ENCODE measurements around the gene TMEM170B.
A peak's percentile ranks its signal among the peaks of the same experiment; 100 is the strongest.

Gene TMEM170B, protein sequence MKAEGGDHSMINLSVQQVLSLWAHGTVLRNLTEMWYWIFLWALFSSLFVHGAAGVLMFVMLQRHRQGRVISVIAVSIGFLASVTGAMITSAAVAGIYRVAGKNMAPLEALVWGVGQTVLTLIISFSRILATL

DNA sequence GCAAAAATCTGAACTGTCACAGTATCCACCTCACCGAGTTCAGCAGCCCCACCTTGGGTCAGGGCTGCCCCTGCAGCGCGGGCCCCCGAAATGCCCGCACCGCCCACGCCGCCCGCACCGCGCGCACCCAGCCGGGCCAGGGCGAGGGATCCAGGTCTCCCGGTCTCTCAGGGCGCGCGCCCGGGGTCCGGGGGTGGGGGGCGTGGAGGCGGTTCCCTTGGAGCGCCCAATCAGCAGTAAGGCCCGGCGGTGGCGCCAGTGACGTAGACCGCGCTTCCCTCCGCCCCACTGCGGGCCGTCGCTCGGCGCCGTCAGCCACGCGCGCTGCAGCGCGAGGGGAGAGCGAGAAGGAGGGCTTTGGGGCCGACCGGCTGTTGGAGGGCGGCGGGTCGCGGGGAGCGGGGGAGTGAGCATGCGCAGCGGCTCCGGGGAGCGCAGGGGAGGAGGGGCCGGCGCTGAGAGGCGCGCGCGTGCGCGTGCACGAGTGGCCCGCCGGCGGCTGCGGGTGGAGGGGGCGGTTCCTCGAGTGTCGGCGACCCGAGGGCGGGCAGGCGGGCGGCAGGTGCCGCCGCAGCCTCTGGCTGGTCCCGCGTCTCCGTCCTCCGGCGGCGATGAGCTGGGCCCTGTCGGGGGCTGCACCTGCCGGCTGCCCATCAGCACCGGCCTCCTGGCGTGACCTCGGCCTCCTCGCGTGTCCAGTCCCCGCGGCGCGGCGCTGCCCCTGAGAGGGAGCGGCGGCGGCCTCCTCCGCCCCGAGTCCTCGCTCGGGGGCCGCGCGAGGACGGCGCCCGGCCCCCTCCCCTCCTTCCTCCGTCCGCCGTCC, at the start of gene TMEM170B:
TSS of gene TMEM170B (plus strand) at position 521 of the 823 bp plus-strand sequence. CDS start 529 bp downstream, outside the sequence.
- DNase-seq: peak; percentile 78

DNA sequence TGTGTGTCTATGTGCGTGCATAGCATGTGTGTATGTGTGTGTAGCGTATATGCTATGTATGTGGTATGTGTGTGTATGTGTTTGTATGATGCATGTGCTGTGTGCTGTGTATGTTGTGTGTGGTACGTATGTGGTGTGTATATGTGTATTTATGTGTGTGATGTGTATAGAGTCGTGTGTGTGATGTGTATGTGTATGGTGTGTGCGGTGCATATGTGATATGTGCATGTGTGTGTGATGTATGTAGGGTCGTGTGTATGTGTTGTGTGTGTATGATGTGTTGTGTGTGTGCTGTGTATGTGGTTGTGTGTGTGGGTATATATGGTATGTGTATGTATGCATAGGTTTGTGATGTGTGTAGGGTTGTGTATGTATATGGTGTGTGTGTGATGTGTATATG, 46.6 kb upstream of the TMEM170B start:
- no peak for DNase-seq

DNA sequence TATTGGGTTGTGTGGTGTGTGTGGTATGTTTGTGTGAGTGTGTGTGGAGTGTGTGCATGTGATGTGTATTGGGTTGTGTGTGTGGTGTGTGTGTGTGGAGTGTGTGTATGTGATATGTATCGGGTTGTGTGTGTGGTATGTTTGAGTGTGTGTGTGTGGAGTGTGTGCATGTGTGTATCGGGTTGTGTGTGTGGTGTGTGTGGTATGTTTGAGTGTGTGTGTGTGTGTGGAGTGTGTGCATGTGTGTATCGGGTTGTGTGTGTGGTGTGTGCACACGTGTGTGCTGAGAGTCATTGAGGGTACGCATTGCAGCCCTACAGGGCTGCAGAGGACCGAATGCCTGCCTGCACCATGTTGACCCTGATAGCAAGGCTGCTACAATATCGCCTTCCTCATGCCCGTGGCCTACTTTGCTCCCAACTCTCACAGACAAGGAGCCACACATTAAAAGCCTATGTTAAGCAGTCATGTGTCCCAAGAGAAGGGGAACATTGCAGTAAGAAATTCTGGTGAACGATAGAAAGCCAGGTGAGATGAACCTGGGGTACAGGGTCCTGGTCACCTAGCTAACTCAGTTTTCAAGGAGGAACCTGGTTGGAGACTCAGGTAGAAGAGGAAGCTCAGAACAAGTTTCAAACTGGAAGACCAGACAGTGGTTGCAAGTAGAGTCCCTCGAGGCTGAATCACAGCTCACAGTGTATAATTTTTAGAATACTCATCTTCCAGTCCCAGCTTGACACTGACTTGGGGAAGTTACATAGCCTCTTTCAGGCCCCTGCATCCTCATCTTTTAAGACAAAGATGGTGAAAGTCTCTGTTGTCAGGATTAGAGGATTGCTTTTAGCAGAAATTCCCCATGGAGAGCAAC, 45.7 kb upstream of the TMEM170B start:
- DNase-seq: no peak

DNA sequence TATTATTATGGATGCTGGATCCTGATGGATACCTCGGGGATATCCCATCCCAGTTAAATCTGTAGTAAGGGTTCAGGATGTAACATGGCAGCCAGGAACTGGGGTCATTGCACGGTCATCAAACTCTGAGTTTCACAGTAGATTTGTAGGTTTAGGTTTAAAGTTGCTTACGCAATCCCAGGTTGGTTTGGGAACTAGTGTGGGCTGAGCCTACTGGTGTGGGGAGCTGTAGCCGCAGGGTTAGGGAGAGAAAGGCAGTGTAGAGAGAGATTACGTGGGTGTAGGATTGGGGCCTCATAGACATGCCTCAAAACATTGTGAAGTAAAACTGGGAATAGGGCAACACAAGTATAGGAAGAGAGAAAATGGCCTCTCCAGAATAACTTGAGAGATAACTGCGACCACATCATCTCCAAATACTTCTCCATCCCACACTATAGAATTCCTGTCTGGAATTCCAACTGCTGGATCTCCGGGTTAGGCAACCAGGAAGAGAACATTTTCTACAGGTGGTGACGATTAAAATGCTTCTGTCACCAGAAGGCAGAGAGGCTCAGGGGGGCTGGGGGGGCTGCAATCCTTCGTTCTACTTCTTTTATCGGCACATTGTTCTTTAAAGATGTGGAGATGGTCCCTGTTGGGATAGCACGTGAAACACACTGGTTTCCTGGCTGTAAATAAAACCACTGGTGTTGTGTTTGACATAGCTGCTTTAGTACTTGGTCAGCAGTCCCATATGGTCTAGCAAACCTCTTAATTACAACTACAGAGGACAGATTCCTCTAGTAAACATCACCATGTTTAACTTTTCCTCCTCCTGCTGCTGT, 44.9 kb upstream of the TMEM170B start:
- DNase-seq: no peak

DNA sequence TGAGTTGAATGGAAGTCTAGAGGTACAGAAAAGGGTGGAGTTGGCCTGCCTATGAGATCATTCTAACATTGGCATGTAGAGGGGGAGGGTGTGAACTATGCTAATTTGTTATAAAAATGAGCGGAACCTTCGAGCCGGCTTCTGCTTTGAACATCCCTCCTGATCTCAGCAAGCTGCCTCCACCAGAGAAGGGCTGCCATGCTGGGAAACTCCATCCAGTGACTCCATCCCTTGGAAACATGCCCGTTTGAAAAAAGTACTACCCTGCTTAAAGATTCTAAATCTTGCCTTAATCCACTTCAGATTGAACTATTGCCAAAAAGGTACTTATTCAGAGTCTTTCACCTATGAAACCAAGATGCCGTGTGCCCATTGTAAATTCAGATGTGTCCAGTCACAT, 43.6 kb upstream of the TMEM170B start:
- no peak for DNase-seq

DNA sequence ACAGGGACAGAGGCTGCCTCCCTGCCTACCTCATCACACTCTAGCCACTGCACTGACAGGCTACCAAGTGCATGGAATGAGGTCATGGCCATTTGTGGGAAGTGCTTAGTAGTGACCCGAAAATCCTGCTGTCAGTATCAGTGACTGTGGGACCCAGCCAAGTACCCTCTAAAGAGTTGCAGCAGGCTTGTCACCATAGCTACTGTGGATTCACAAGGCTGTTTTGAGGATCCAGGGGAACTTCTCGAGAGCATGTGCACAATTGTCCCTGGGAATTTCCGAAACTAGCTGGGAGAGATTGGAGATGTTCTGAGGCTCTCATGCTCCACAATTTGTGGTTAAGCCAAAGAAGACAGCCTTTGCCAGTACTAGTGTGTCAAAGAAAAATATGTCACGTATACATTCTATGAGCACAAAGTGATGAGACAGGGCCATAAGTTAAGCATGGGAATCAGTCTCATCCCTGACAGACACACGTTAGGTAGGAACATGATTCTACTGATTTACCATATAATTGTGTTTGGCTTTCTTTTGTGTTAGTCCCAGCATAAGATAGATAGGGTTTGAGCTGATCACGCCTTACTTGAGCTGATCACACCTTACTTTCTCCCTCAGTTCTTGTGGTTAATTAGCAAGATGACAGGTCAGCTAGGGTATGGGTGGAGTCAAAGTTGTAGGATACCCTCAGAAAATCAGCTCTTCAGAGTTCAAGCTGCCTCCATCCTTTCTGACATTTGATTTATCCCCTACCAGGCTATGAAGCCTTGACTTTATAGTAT, 42.6 kb upstream of the TMEM170B start:
- no peak for DNase-seq

DNA sequence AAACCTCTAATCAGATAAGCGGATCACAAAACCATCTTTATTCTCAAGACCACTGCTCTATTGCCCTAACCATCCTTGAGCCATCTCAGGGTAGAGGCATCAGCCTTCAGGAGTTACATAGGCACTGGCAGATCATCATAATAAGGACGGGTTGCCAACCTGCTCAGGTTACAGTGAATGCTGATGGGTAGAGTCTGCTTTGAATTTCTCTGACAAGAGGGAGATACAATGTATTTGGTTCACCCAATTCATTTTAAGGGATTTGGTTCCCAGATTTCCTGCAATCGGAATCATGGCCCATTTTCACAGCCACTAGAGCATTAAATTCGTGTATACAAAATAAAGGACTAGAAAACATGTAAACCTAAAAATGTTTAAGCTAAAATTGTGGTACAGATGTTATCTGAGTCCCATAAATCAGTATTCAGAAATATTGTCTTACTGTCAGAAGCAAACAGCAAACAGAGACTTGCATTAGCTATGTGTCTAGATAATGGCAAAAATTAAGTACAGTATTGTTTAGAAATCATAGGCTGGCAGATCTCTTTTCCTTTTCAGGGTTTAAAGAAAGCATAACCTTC, 41.9 kb upstream of the TMEM170B start:
- no peak for DNase-seq

DNA sequence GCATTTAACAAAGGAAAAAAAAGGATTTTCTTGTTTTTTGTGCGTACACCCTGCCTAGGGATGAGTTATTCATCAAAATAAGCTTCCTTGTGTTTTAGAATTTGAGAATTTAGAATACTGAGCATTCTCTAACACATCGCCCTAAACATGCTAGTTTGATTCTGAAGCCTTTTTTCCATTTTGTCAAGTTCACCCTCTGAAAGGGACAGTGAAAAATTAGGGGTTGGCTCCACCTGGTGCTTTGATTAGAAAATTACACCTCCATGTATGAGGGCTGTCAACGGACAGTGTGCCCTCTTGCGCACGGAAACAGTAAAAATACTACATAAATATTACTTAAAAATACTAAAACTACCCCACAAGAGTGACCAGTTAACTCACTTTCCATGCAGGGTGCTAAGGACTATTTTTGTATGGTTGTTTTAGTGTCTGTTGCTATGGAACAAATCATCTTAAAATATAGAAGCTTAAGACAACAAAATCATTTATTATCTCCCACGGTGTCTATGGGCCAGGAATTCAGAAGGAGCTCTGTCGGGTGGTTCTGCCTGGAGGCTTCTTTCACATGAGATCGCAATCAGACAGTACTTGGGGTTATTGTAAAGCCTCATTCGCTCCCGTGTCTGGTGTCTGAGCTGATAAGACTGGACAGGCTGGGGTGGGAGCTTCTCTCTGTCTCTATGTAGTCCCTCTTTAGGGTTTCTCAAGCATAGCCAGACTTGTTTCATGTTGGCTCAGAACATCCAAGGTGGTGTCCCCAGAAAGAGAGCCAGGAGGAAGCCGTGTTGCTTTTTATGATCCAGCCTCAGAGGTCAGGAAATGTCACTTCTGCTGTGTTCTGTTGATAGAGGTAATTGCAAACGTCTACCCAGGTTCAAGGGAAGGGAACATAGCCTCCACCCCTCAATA, 41.1 kb upstream of the TMEM170B start:
- DNase-seq: peak; percentile 29

DNA sequence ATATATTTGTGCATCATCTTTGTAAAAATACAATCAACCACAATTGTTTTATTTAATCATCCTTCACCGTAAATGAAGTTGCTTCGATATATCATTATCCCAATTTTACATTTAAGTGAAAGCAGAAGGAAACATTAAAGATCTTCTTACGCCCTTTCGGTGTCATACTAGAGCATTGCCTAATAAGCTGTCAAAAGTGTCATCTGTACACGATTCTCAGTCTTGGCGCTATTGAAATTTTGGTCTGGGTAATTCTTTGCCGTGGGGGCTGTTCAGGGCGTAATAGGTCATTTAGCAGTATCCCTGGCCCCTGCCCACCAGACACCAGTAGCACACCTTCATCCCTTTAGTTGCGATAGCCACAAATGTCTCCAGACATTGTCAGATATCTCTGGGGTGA, 40.4 kb upstream of the TMEM170B start:
- DNase-seq: no peak

DNA sequence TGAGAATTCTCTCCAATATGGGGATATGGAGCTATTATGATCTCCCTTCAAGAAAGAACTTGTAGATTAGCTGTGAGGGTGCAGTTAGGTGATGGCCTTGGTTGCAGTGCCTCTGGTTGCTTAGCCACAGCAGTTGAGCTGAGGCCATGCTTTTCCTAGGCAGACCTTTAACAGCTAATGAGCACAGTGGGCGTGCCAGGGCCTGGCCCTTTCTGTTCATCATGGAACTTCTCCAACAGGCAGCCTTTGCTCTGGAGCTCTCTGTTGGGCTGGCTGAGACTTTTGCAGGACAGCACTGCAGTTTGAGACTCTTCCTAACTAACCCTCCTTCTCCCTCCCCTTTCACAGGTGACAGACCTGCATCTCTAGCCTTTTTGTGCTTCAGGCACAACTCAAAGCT, 39.7 kb upstream of the TMEM170B start:
- DNase-seq: no peak

DNA sequence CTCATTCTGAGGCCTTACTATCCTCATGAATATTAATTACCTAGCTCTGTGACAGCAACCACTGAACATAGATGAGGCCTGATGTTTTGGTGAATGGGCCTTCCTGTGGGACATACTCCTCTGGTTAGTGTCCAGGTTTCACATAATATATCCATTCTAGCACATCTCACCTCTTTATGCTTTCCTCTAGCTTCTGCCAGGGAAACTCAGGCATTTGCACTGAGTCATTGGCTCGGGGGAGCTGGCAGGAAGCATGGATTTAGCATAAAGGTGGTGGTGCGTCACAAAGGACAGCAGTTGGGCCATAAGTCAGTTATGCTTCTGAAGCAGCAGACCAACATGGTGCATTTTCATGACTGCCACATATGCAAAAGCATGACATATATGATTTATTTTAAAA, 37.5 kb upstream of the TMEM170B start:
- DNase-seq: no peak

DNA sequence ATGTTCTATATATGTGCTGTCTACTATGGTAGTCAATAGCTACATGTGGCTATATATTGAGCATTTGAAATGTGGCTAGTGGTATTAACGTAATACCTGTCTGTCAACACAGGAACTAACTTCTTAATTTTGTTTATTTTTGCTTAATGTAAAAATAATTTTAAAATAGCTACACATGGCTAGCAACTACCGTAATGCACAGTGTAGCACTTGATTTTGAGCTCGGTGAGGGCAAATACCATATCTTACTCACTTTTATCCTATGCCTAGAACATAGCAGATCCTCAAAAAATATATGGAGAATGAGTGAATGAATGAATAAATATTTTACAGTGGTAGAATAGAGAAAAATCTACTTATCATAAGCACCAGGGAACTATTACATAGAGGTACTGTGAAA, 28.1 kb upstream of the TMEM170B start:
- DNase-seq: no peak

DNA sequence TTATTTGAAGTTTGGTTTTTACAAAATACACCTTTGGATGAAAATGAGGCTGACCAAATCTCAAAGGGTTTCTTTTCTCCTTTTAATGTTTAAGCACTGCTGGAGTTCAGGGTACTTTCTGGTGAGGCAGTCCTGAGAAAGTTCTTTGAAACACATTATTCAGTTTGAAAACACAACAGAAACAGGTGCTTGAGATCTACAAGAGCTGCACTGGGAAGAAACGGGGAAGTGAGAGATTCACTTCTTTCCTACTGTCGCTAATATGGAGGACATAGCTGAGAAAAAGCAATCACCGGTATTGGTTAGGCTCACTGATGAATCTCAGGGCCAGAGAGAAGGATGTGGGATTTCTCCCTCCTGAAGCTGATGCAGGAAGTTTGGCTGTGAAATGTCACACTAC, 22.9 kb upstream of the TMEM170B start:
- DNase-seq: no peak

DNA sequence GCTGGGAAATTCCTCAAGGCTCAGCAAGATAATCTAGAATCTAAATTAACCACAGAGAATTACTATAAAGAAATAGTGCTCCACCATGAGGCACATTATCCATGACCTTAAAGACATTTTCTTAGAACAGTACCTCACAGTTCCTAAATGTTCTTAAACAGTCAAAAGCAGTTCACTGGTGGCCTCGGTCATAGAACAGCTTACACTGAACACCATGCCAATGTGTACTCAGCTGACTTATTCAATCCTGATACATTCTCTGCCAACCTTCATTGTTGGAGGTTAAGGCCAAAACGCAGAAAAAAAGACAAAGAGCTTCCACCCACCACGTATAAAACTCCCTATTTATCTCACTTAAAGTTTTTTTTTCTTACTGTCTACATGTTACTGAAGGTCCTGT, 21.8 kb upstream of the TMEM170B start:
- DNase-seq: no peak

DNA sequence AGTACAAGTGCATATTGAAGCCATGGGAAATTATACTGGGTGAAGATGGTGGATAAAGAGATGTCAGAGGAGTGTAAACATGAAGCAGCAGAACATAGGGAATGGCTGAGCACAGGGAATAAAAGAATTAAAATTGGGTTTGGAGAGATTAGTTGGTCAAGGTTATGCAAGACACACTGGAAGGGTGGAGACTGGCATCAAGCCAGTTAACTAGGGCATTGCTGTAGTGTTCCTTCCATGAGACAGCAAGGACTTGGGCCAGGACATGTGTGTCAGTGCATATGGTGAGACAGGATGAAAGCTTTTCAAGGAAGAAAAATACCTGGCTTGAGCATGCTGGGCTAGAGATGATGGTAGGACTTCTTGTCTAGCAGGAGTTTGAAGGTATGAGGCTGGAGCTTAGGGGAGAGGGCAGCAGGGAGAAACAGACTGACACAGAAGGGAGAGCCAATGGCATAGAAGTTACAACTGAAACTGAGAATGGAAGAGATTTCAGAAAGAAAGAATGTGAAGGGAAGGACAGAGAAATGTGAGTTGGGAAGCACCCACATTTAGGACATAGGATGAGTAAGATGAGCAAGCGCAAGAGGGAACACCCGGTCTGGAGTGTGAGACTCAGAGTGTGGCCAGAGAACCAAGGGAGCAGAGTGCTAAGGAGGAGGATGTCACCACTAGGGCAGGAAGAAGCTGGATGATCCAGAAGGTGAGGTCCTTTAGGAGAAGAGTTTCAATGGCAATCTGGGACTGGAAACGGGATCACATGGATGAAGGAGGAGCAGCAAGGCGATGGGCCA, 14.5 kb upstream of the TMEM170B start:
- DNase-seq: no peak

DNA sequence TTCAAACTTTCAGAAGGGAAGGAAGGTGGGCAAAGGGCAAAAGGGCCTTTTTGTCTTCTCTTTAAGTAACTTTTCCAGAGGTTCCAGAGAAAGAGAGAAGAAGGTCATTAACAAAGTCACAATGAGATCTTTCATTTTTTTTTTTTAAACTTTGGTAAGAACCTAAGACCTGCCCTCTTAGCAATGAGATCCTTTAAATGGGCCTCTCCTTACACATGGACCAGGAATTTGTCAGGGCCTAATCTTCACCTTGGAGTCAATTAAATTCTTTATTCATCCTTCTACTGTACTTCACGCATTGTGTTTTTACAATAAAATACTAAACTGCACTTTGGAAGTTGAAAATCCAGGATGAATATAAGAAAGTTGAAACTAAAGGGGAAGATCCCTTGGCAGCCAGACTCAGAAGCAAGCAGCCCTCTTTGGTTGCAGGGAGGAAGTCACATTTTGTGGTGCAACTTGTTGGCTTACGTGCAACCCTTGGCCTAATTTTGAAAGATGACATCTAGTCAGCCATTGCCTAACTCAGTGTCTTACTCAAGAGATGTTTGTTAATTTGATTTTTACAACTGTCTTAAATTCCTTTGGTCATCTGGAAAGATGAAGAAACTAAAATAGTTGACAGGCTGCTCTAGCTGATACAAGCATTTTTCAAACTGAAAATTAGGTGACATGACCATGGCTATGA, 11.9 kb upstream of the TMEM170B start:
- DNase-seq: peak; percentile 17

DNA sequence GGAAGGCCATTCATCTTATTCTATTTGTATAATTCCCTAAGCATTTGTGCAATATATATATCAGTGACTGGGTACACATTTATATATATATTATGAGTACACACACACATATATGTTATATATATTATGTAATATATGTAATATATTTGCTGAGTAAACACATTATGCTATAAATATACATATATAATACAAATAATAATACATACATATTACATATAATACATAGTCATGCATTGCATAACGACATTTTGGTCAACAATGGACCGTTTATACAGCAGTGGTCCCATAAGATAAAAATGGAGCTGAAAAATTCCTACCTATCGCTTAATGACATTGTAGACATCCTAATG, 11.4 kb upstream of the TMEM170B start:
- no peak for DNase-seq

DNA sequence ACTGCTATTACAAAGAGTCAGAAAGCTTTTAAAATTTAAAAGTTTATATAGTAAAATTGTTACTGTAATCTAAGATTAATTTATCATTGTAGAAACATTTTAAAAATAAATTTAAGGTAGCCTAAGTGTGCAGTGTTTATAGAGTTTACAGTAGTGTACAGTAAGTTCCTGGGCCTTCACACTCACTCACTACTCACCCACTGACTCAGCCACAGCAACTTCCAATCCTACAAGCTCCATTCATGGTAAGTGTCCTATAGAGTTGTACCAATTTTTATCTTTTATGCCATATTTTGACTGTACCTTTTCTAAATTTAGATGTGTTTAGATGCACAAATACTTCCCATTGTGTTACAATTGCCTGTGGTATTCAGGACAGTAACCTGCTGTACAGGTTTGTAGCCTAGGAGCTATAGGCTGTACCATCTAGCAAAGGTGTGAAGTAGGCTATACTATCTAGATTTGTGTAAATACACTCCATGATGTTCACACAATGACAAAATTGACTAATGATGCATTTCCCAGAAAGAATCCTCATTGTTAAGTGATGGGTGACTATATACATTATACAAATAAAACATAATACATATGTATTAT, 10.2 kb upstream of the TMEM170B start:
- DNase-seq: no peak

DNA sequence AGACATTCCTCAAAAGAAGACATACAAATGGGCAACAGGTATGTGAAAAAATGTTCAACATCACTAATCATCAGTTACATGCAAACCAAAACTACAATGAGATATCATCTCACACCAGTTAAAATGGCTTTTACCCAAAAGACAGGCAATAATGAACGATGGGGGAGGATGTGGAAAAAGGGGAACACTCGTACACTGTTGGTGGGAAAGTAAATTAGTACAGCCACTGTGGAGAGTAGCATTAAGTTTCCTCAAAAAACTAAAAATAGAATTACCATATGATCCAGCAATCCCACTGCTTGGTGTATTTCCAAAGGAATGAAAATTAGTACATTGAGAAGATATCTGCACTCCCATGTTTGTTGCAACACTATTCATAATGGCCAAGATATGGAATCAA, 8.6 kb upstream of the TMEM170B start:
- no peak for DNase-seq

All from NK-92 treated with Interleukin-12 subunit alpha and Interleukin-12 subunit beta, amount 100 ng/mL, for 24 hours (cell line).